GM23248 (cell line): ENCODE data around the gene IFT80.

Experiments
- EZH2 ChIP-seq: fragments of 200-600 bp; sonication (generic); IDR thresholded peaks from 2 replicates; pipeline ENCODE4 v1.6.1; 2018; ENCODE audit warnings: antibody characterized with exemption, mild to moderate bottlenecking; ENCODE audit not compliant: insufficient read depth, poor library complexity, severe bottlenecking
- EZH2phosphoT487 ChIP-seq: fragments of 200-600 bp; sonication (generic); IDR thresholded peaks from 2 replicates; pipeline ENCODE4 v1.6.1; 2018; ENCODE audit warnings: antibody characterized with exemption, moderate library complexity, mild to moderate bottlenecking, low read depth; ENCODE audit not compliant: insufficient read depth

GRCh38 chr3:160278210-160278609 lies 120.8 kb downstream of the IFT80 start:
- TF ChIP-seq EZH2 (no peak), EZH2phosphoT487 (no peak)
